NB4 (cell line): ENCODE measurements around the gene TRPC1.

Experiments used
- POLR2A ChIP-seq: IDR thresholded peaks from 2 replicates; pipeline ENCODE4 v1.6.1; 2011; ENCODE audit warnings: mild to moderate bottlenecking; ENCODE audit not compliant: insufficient read length; ENCODE audit errors: extremely low read depth
- TF ChIP-seq, protein P1 (sequence below): IDR thresholded peaks from one replicate; pipeline ENCODE4 v1.5.1; 2012; ENCODE audit warnings: low read depth, low read length

GRCh38 chr3:142809259-142809658 lies 85.4 kb downstream of the TRPC1 start:
- TF ChIP-seq, protein P1, sequence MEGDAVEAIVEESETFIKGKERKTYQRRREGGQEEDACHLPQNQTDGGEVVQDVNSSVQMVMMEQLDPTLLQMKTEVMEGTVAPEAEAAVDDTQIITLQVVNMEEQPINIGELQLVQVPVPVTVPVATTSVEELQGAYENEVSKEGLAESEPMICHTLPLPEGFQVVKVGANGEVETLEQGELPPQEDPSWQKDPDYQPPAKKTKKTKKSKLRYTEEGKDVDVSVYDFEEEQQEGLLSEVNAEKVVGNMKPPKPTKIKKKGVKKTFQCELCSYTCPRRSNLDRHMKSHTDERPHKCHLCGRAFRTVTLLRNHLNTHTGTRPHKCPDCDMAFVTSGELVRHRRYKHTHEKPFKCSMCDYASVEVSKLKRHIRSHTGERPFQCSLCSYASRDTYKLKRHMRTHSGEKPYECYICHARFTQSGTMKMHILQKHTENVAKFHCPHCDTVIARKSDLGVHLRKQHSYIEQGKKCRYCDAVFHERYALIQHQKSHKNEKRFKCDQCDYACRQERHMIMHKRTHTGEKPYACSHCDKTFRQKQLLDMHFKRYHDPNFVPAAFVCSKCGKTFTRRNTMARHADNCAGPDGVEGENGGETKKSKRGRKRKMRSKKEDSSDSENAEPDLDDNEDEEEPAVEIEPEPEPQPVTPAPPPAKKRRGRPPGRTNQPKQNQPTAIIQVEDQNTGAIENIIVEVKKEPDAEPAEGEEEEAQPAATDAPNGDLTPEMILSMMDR: no peak
- no peak for TF ChIP-seq POLR2A
